PC-9 (cell line): Measurements from ENCODE around the gene KCTD16. TPM values are rescaled to one million over a fixed set of nuclear protein-coding genes. Genes with fewer than 3 reads are reported as not detected.

Experiments
- BruUV-seq: library from RNA; stranded (reverse); fragments of 400-500 nt; replicated peaks from 2 replicates; lab custom pipeline; 2021; lab: Mats Ljungman, UMichigan
- CTCF ChIA-PET: fragments of 300-600 bp; sonication (Branson Sonifier 250); formaldehyde crosslinking; loops from one replicate; lab custom pipeline; 2022; ENCODE audit warnings: antibody characterized with exemption; lab: Charles Lee
- POLR2A ChIA-PET: fragments of 300-600 bp; sonication (Branson Sonifier 250); formaldehyde crosslinking; loops from one replicate; lab custom pipeline; 2022; ENCODE audit warnings: antibody characterized with exemption; ENCODE audit not compliant: unreplicated experiment; lab: Charles Lee
- DNase-seq, 2 experiments: peaks; one replicate each; pipeline versions ENCODE4 v3.0.0 to v3.0.0-alpha.2; 2015 to 2022; ENCODE audit warnings: mixed read lengths in 1 of 2
- H2AFZ ChIP-seq: fragments of 200-600 bp; sonication (generic); 2 replicates; pipeline ENCODE4 v1.8.1; 2017; ENCODE audit warnings: antibody characterized with exemption
- H3F3A ChIP-seq: fragments of 200-600 bp; sonication (generic); 2 replicates; pipeline ENCODE4 v1.8.1; 2017; ENCODE audit warnings: antibody characterized with exemption, mild to moderate bottlenecking, low read depth; ENCODE audit not compliant: insufficient read depth
- H3K27ac ChIP-seq: fragments of 200-600 bp; sonication (generic); 2 replicates; pipeline ENCODE4 v1.6.1; 2016; ENCODE audit warnings: mixed run types
- H3K27me3 ChIP-seq: fragments of 200-600 bp; sonication (generic); 2 replicates; pipeline ENCODE4 v1.6.1; 2016; ENCODE audit warnings: low read depth, mixed run types; ENCODE audit not compliant: insufficient read depth
- H3K36me3 ChIP-seq: fragments of 200-600 bp; sonication (generic); 2 replicates; pipeline ENCODE4 v1.6.1; 2016; ENCODE audit warnings: low read depth, mixed run types
- H3K4me1 ChIP-seq: fragments of 200-600 bp; sonication (generic); replicated peaks from 2 replicates; pipeline ENCODE4 v1.6.1; 2016; ENCODE audit warnings: mixed run types; ENCODE audit not compliant: insufficient read depth
- H3K4me2 ChIP-seq: fragments of 200-600 bp; sonication (generic); 2 replicates; pipeline ENCODE4 v1.6.1; 2017; ENCODE audit warnings: mixed run types
- H3K4me3 ChIP-seq: fragments of 200-600 bp; sonication (generic); 2 replicates; pipeline ENCODE4 v1.6.1; 2016; ENCODE audit warnings: mixed run types
- H3K79me2 ChIP-seq: fragments of 200-600 bp; sonication (generic); 2 replicates; pipeline ENCODE4 v1.6.1; 2017; ENCODE audit warnings: low read depth, mixed run types
- H3K9me2 ChIP-seq: fragments of 200-600 bp; sonication (generic); 2 replicates; pipeline ENCODE4 v1.8.1; 2017; ENCODE audit warnings: mild to moderate bottlenecking; ENCODE audit not compliant: insufficient read depth
- H3K9me3 ChIP-seq: fragments of 200-600 bp; sonication (generic); 2 replicates; pipeline ENCODE4 v1.8.1; 2016; ENCODE audit warnings: low read depth; ENCODE audit not compliant: insufficient read depth
- H4K20me1 ChIP-seq: fragments of 200-600 bp; sonication (generic); 2 replicates; pipeline ENCODE4 v1.8.1; 2017; ENCODE audit not compliant: insufficient read depth
- CTCF ChIP-seq: fragments of 200-600 bp; sonication (generic); conservative IDR thresholded peaks from 2 replicates; pipeline ENCODE4 v1.6.1; 2017; ENCODE audit warnings: mixed run types, antibody characterized with exemption, mild to moderate bottlenecking, moderate library complexity
- EZH2 ChIP-seq: fragments of 200-600 bp; sonication (generic); IDR thresholded peaks from 2 replicates; pipeline ENCODE4 v1.8.0; 2017; ENCODE audit warnings: antibody characterized with exemption, low read depth
- intact Hi-C: fragments of 100-400 bp; cut with micrococcal nuclease; formaldehyde crosslinking; loops from one replicate; pipeline ENCODE4 v1.10.0; 2022; ENCODE audit not compliant: unreplicated experiment
- total RNA-seq: library from RNA; stranded (reverse); gene quantifications from 2 replicates; pipeline ENCODE4 v1.2.3, GENCODE V29; 2021

KCTD16 gene
- total RNA-seq, 1 experiment from 2014 or later: 0.33 TPM

GRCh38 chr5:144462577-144462976 is 291.9 kb downstream of the KCTD16 start:
- TF ChIP-seq EZH2 (no peak), CTCF (no peak)
- Histone ChIP-seq H3K27me3 (no peaks in the 10 kb centered on the region), H4K20me1 (no peaks in the 10 kb centered on the region), H3K79me2 (no peaks in the 10 kb centered on the region), H3K4me1 (no peaks in the 10 kb centered on the region), H3F3A (no peaks in the 10 kb centered on the region), H3K9me2 (no peaks in the 10 kb centered on the region), H2AFZ (no peak overlapping the region), H3K9me3 (no peaks in the 10 kb centered on the region), H3K4me3 (no peak overlapping the region), H3K27ac (no peak overlapping the region), H3K4me2 (no peak overlapping the region), H3K36me3 (no peaks in the 10 kb centered on the region)
- POLR2A ChIA-PET: no interaction called here
- no TSS peak for BruUV-seq
- CTCF ChIA-PET: interaction anchor here (0.6 kb wide), 1 partner anchor 1240 kb away, joined by 4 read pairs; no protein-coding TSS in a partner anchor
- intact Hi-C loops: loop anchor here (10.0 kb wide), 1 partner anchor 1362 kb away; no protein-coding TSS in a partner anchor
- DNase-seq: no peak

GRCh38 chr5:144463481-144464223 is 293.0 kb downstream of the KCTD16 start:
- no peak for DNase-seq

GRCh38 chr5:144464306-144464705 is 293.6 kb downstream of the KCTD16 start:
- Histone ChIP-seq H3K27ac (no peak overlapping the region), H3K9me3 (no peaks in the 10 kb centered on the region), H3K9me2 (no peaks in the 10 kb centered on the region), H2AFZ (no peak overlapping the region), H3F3A (no peaks in the 10 kb centered on the region), H3K4me1 (no peaks in the 10 kb centered on the region), H3K79me2 (no peaks in the 10 kb centered on the region), H3K4me2 (no peak overlapping the region), H3K27me3 (no peaks in the 10 kb centered on the region), H3K4me3 (no peak overlapping the region), H4K20me1 (no peaks in the 10 kb centered on the region), H3K36me3 (no peaks in the 10 kb centered on the region)
- no peak for TF ChIP-seq CTCF
- no peak for TF ChIP-seq EZH2
- intact Hi-C loops: loop anchor here (10.0 kb wide), 1 partner anchor 1360 kb away; no protein-coding TSS in a partner anchor
- CTCF ChIA-PET: no interaction called here
- BruUV-seq: no TSS peak
- DNase-seq: no peak
- POLR2A ChIA-PET: interaction anchor here (0.5 kb wide), 1 partner anchor 1957 kb away, joined by 30 read pairs; no protein-coding TSS in a partner anchor

More at GRCh38 chr5:144463481-144464223, 293.0 kb downstream of the KCTD16 start:
- no peaks in the 10 kb centered on the region for H4K20me1 ChIP-seq
- intact Hi-C loops: loop anchor here (10.0 kb wide), 1 partner anchor 1361 kb away; no protein-coding TSS in a partner anchor
- H3K9me2 ChIP-seq: no peaks in the 10 kb centered on the region
- BruUV-seq: no TSS peak
- ChIA-PET POLR2A (no interaction called here), CTCF (no interaction called here)
- H3K27ac ChIP-seq: no peak overlapping the region
- H3K27me3 ChIP-seq: no peaks in the 10 kb centered on the region
- no peak overlapping the region for H2AFZ ChIP-seq
- no peaks in the 10 kb centered on the region for H3K36me3 ChIP-seq
- H3K4me1 ChIP-seq: no peaks in the 10 kb centered on the region
- no peaks in the 10 kb centered on the region for H3K79me2 ChIP-seq
- no peaks in the 10 kb centered on the region for H3K9me3 ChIP-seq
- H3K4me3 ChIP-seq: no peak overlapping the region
- no peaks in the 10 kb centered on the region for H3F3A ChIP-seq
- H3K4me2 ChIP-seq: no peak overlapping the region
- TF ChIP-seq EZH2 (no peak), CTCF (no peak)
